HG03442 (cell line): ENCODE results near the gene WDR53.
"Not testable (repeated sequence)": the region's sequence is repeated elsewhere in the genome, so short reads cannot be mapped to it uniquely, and the experiment has no call there.

Source experiments
- ATAC-seq: cut with Tn5 transposase; IDR thresholded peaks from one replicate; pipeline ENCODE4 v1.9.1; 2021; ENCODE audit warnings: mild to moderate bottlenecking, moderate library complexity; ENCODE audit not compliant: unreplicated experiment

WDR53 gene

GRCh38 chr3:196518966-196519717, 49.2 kb downstream of the WDR53 start:
- ATAC-seq: no peak

GRCh38 chr3:196517919-196518318, 50.4 kb downstream of the WDR53 start:
- no peak for ATAC-seq

DNA sequence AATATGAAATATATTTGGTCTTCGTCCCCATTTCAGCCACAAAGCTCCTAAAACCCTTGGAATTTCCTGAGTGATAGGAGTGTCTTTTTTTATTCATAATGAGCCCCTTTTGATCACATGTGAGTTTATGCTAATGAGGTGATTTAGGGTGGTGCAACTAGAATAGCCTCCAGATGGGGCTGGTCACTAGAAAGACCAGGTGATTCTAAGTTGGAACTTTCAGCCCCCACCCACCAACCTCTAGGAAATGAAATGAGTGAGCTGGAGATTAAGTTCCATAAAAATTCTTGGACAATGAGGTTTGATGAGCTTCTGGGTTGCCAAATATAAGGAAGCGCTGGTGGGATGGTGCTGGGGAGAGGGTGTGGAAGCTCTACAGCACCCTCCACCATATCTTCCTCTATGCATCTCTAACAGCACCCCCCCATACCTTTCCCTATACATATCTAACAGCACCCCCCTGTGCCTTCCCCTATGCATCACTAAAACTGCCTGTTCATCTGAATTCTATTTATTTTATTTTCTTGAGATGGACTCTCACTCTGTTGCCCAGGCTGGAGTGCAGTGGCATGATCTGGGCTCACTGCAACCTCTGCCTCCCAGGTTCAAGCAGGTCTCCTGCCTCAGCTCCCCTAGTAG, 51.1 kb downstream of the WDR53 start:
- ATAC-seq: no peak

- ATAC-seq: no peak
Observed at GRCh38 chr3:196514913-196515621, 53.3 kb downstream of the WDR53 start, which contains the start of gene SMCO1. TSS of gene SMCO1 (minus strand) at chr3:196515346. CDS start at chr3:196515209, 137 bp downstream.

DNA sequence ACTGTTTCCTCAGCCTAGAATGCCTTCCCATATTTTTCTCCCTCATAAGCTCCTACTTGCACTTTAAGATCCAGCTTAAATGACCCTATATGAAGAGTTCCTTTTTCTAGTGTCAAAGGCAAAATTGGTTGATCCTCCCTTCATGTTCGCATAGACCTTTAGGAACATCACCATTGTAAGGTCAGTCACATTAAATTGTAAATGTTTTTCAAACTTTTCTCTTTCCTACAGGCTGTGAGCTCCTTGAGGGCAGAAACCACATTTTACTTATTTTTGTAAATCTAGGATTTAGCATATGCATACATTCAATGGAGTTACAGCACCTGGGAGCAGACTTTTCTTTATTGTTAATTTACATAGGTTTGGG, 54.0 kb downstream of the WDR53 start:
- ATAC-seq: no peak

- ATAC-seq: no peak
Observed at GRCh38 chr3:196513697-196514349, 54.5 kb downstream of the WDR53 start.

- ATAC-seq: not testable (repeated sequence)
Observed at GRCh38 chr3:196511646-196512425, 56.5 kb downstream of the WDR53 start.

DNA sequence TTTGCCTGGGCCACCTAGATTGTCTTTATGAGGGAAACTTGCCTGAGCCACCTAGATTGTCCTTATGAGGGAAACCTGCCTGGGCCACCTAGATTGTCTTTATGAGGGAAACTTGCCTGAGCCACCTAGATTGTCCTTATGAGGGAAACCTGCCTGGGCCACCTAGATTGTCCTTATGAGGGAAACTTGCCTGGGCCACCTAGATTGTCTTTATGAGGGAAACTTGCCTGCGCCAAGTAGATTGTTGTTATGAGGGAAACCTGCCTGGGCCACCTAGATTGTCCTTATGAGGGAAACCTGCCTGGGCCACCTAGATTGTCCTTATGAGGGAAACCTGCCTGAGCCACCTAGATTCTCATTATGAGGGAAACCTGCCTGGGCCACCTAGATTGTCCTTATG, 57.2 kb downstream of the WDR53 start:
- not testable (repeated sequence) for ATAC-seq

GRCh38 chr3:196506687-196507086, 61.7 kb downstream of the WDR53 start:
- no peak for ATAC-seq

DNA sequence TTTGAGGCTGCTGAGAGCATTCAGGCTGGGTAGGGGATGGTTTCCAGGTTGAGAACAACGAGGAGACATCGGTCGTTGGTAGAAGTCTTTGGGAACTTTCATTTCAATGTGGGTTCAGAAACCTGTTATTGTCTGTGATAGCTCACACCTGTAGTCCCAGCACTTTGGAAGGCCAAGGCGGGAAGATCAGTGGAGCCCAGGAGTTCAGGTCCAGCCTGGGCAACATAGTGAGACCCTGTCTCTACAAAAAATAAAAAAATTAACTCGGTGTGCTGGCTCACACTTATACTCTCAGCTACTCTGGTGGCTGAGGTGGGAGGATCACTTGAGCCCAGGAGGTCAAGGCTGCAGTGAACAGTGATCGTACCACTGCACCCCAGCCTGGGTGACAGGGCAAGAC, 63.8 kb downstream of the WDR53 start:
- no peak for ATAC-seq
